K562 (cell line): Measurements from ENCODE around the gene FAM117A. TPM values are rescaled to one million over a fixed set of nuclear protein-coding genes. Genes with fewer than 3 reads are reported as not detected.

Experiments used
- ATAC-seq: fragments of 200-7000 bp; cut with Tn5 transposase; 3 replicates; pipeline ENCODE4 v1.9.1; 2020; ENCODE audit warnings: moderate library complexity
- BruUV-seq: library from RNA; stranded (reverse); fragments of 400-500 nt; replicated peaks from 2 replicates; lab custom pipeline; 2021; lab: Mats Ljungman, UMichigan
- CTCF ChIA-PET: fragments of 300-600 bp; formaldehyde crosslinking; extraction: SDS; loops from one replicate; lab custom pipeline; 2021; ENCODE audit warnings: low intra/inter-chr PET ratio; lab: Yijun Ruan, JAX
- POLR2A ChIA-PET: fragments of 300-600, 350-650 bp; sonication (Branson Sonifier 250); formaldehyde crosslinking; extraction: SDS; loops from one replicate; lab custom pipeline; 2021; ENCODE audit warnings: antibody characterized with exemption, inconsistent platforms; lab: Yijun Ruan, JAX
- DNase-seq, 4 experiments: peaks; one replicate each; pipeline versions ENCODE4 v3.0.0 to v3.0.0-alpha.2; 2011 to 2018; ENCODE audit warnings: low spot score in 3 of 4, mixed read lengths in 3 of 4; ENCODE audit errors: extremely low read depth in 1 of 4
- FAIRE-seq: peaks from 2 replicates; lab custom pipeline; 2011; peaks lifted over from hg19 to GRCh38; lab: Jason Lieb, UNC
- H2AFZ ChIP-seq: 2 replicates; pipeline ENCODE4 v1.6.0; 2011; ENCODE audit warnings: low read depth, low read length, control low read depth, inconsistent platforms
- H3K27ac ChIP-seq: fragments of 200-600 bp; 3 replicates; pipeline ENCODE4 v1.8.0; 2011; ENCODE audit warnings: low read depth, mild to moderate bottlenecking, control low read depth, inconsistent platforms, low read length, moderate library complexity, mixed read lengths; ENCODE audit errors: extremely low read depth
- H3K27me3 ChIP-seq, 2 experiments: fragments of 300-600 bp in 1 of 2; 2 replicates in 1 of 2; 3 replicates in 1 of 2; pipeline versions ENCODE4 v1.6.0 to v1.8.0; 2011; ENCODE audit warnings: inconsistent platforms in 2 of 2, low read length in 2 of 2, mild to moderate bottlenecking in 1 of 2, mixed read lengths in 1 of 2, moderate library complexity in 1 of 2; ENCODE audit not compliant: control insufficient read depth in 2 of 2, insufficient read depth in 2 of 2
- H3K36me3 ChIP-seq: fragments of 300-600 bp; 3 replicates; pipeline ENCODE4 v1.8.0; 2011; ENCODE audit warnings: mild to moderate bottlenecking, low read length, inconsistent platforms; ENCODE audit not compliant: control insufficient read depth, insufficient read depth
- H3K4me1 ChIP-seq, 2 experiments: fragments of 200-600 bp in 1 of 2; replicated peaks in 1 of 2; 2 replicates in 1 of 2; 3 replicates in 1 of 2; pipeline versions ENCODE4 v1.5.1 to v1.8.0; 2011; ENCODE audit warnings: inconsistent platforms in 2 of 2, low read length in 2 of 2, mild to moderate bottlenecking in 1 of 2, mixed read lengths in 1 of 2, moderate library complexity in 1 of 2; ENCODE audit not compliant: control insufficient read depth in 2 of 2, insufficient read depth in 2 of 2
- H3K4me2 ChIP-seq: 2 replicates; pipeline ENCODE4 v1.6.1; 2011; ENCODE audit warnings: low read length, control low read depth, inconsistent platforms, mixed read lengths; ENCODE audit not compliant: insufficient read depth
- H3K4me3 ChIP-seq: fragments of 200-600 bp; sonication (generic), shearing (Covaris generic); 2 replicates; pipeline ENCODE4 v1.5.1; 2016; ENCODE audit warnings: control low read depth, inconsistent platforms
- H3K79me2 ChIP-seq: fragments of 200-600 bp; 3 replicates; pipeline ENCODE4 v1.8.0; 2011; ENCODE audit warnings: low read length, inconsistent platforms; ENCODE audit not compliant: control insufficient read depth, insufficient read depth
- H3K9ac ChIP-seq, 2 experiments: 2 replicates each; pipeline versions ENCODE4 v1.6.0 to v1.6.1; 2011; ENCODE audit warnings: low read depth in 2 of 2, low read length in 2 of 2, control low read depth in 1 of 2, inconsistent platforms in 1 of 2, mild to moderate bottlenecking in 1 of 2, mixed read lengths in 1 of 2; ENCODE audit not compliant: insufficient read depth in 1 of 2
- H3K9me1 ChIP-seq: one replicate; pipeline ENCODE4 v1.6.0; 2011; ENCODE audit warnings: inconsistent platforms, mild to moderate bottlenecking, low read length, moderate library complexity; ENCODE audit not compliant: control insufficient read depth, insufficient read depth
- H3K9me3 ChIP-seq: replicated peaks from 2 replicates; pipeline ENCODE4 v1.5.1; 2011; ENCODE audit warnings: low read depth, low read length, inconsistent platforms; ENCODE audit not compliant: control insufficient read depth, insufficient read depth
- H4K20me1 ChIP-seq: replicated peaks from 2 replicates; pipeline ENCODE4 v1.6.1; 2011; ENCODE audit warnings: low read length, inconsistent platforms, mixed read lengths; ENCODE audit not compliant: control insufficient read depth, insufficient read depth
- ASH1L ChIP-seq: fragments of 450-650 bp; IDR thresholded peaks from 2 replicates; pipeline ENCODE4 v1.6.1; 2018; ENCODE audit warnings: borderline replicate concordance, mild to moderate bottlenecking, low read depth; ENCODE audit not compliant: partially characterized antibody
- GABPB2 ChIP-seq: fragments of 250-450 bp; sonication (Bioruptor Pico); conservative IDR thresholded peaks from 2 replicates; pipeline ENCODE4 v1.5.1; 2021; ENCODE audit warnings: mild to moderate bottlenecking
- HMBOX1 ChIP-seq: sonication (generic); IDR thresholded peaks from 2 replicates; pipeline ENCODE4 v1.6.1; 2016
- PATZ1 ChIP-seq: fragments of 250-450 bp; sonication (Bioruptor Pico); IDR thresholded peaks from 2 replicates; pipeline ENCODE4 v1.5.0; 2020; ENCODE audit warnings: mild to moderate bottlenecking, borderline replicate concordance
- UBTF ChIP-seq, 2 experiments: IDR thresholded peaks; 2 replicates each; pipeline ENCODE4 v1.6.1; 2012; ENCODE audit warnings: improper control_type of control experiment in 2 of 2, low read depth in 2 of 2, low read length in 2 of 2, borderline replicate concordance in 1 of 2
- ZNF41 ChIP-seq: fragments of 250-450 bp; sonication (Bioruptor Pico); conservative IDR thresholded peaks from 2 replicates; pipeline ENCODE4 v1.4.0; 2020; ENCODE audit warnings: mild to moderate bottlenecking
- WGBS: fragments of 100-300 bp; shearing (Covaris generic); methylation state at CpG from one replicate; pipeline ENCODE4 v1.1.6; 2016; ENCODE audit warnings: low coverage, mixed read lengths; ENCODE audit not compliant: insufficient coverage; ENCODE audit errors: missing lambda C conversion rate; 5-methylcytosine and 5-hydroxymethylcytosine counted together
- in situ Hi-C: fragments of 300-500 bp; cut with MboI; formaldehyde crosslinking; loops from 4 replicates; pipeline ENCODE4 v1.15.0; 2018; ENCODE audit warnings: inconsistent platforms, mixed read lengths
- intact Hi-C: fragments of 100-400 bp; cut with micrococcal nuclease; formaldehyde crosslinking; loops from 2 replicates; pipeline ENCODE4 v1.14.2; 2022
- polyA plus RNA-seq, 8 experiments: library from polyadenylated mRNA; depleted of rRNA in 4 of 8; stranded (reverse) in 5 of 8; unstranded in 3 of 8; fragments of >200 nt; fragmentation: Nextera tagmentation in 2 of 8; fragmentation: Illumina TruSeq in 1 of 8; extraction: Ambion mirVana in 2 of 8; extraction: Trizol in 1 of 8; gene quantifications; 2 replicates each; pipeline versions ENCODE4 v1.2.1 to v1.2.3, GENCODE V29; 2011 to 2014; ENCODE audit warnings: inconsistent platforms in 1 of 8, missing spikeins in 1 of 8
- total RNA-seq, 7 experiments: library from RNA; depleted of rRNA in 6 of 7; stranded (reverse); fragments of >200 nt in 6 of 7; fragmentation: Illumina TruSeq in 2 of 7; extraction: Trizol in 2 of 7; gene quantifications; 2 replicates each; pipeline versions ENCODE4 v1.2.1 to v1.2.3, GENCODE V29; 2011 to 2021; ENCODE audit warnings: low replicate concordance in 1 of 7

The FAM117A gene
- total and polyA plus RNA-seq, 9 of the 15 experiments (the other 6 are each of a cell fraction or from before 2014, with no cell fraction given), result 3.1 to 79.7 (median 36.6) TPM

GRCh38 chr17:49762151-49762941 is 1.6 kb downstream of the FAM117A start:
- 1% methylated on average over 6 of the region's 6 CpGs for WGBS
- ATAC-seq (no peak), FAIRE-seq (no peak), DNase-seq (no peak)
- Histone ChIP-seq H3K4me3 (peak overlapping the region; percentile 69), H2AFZ (no peak overlapping the region), H3K27ac (peak overlapping the region; percentile 58), H3K4me1 (peaks cover 9 to 51% of the 10 kb centered on the region in 2 experiments), H3K4me2 (peak overlapping the region; percentile 97), H3K9ac (peak overlapping the region; percentile 61 to 90; a peak in 3 of 4 replicates), H3K9me3 (no peaks in the 10 kb centered on the region; the same call in 1 of the 2 replicates), H3K79me2 (peaks cover 63% of the 10 kb centered on the region), H3K27me3 (no peaks in the 10 kb centered on the region), H4K20me1 (peaks cover 24% of the 10 kb centered on the region), H3K9me1 (peaks cover 12% of the 10 kb centered on the region), H3K36me3 (peaks cover 34% of the 10 kb centered on the region)
- intact Hi-C loops, result no loop called here
- ChIA-PET CTCF (no interaction called here), POLR2A (interaction anchor here (0.7 to 4.1 kb wide), 11 partner anchors 10 to 380 kb away, joined by 3 to 21 read pairs (median 5); partner anchors contain the start of gene SLC35B1)
- in situ Hi-C loops, result no loop called here
- BruUV-seq, result no TSS peak
- TF ChIP-seq ASH1L (peak; percentile 57), UBTF (IDR thresholded peaks at IDR 0.05; ENCODE audit: borderline replicate concordance in 1 of 2, low read depth in 2 of 2, low read length in 2 of 2) (0 out of 4 replicates have a peak, but pooled peaks of 1 of the 2 experiments have one; percentile 47), HMBOX1 (peak; percentile 81), GABPB2 (CRISPR knock-in tag) (no peak), ZNF41 (CRISPR knock-in tag) (no peak), PATZ1 (CRISPR knock-in tag) (no peak)
